SU-DHL-6 (cell line): Measurements from ENCODE around the gene EFNA5.

Source experiments
- EZH2phosphoT487 ChIP-seq: fragments of 200-600 bp; sonication (generic), shearing (Covaris generic); conservative IDR thresholded peaks from 2 replicates; pipeline ENCODE4 v1.6.1; 2018; ENCODE audit warnings: mild to moderate bottlenecking, antibody characterized with exemption, low read length, moderate library complexity, mixed read lengths
- TF ChIP-seq, protein P1 (sequence below): fragments of 200-600 bp; sonication (generic); IDR thresholded peaks from one replicate; pipeline ENCODE4 v1.5.1; 2017; ENCODE audit warnings: antibody characterized with exemption, mild to moderate bottlenecking, low read length, moderate library complexity; ENCODE audit not compliant: insufficient read depth, poor library complexity, severe bottlenecking

- TF ChIP-seq, protein P1, sequence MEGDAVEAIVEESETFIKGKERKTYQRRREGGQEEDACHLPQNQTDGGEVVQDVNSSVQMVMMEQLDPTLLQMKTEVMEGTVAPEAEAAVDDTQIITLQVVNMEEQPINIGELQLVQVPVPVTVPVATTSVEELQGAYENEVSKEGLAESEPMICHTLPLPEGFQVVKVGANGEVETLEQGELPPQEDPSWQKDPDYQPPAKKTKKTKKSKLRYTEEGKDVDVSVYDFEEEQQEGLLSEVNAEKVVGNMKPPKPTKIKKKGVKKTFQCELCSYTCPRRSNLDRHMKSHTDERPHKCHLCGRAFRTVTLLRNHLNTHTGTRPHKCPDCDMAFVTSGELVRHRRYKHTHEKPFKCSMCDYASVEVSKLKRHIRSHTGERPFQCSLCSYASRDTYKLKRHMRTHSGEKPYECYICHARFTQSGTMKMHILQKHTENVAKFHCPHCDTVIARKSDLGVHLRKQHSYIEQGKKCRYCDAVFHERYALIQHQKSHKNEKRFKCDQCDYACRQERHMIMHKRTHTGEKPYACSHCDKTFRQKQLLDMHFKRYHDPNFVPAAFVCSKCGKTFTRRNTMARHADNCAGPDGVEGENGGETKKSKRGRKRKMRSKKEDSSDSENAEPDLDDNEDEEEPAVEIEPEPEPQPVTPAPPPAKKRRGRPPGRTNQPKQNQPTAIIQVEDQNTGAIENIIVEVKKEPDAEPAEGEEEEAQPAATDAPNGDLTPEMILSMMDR, result no peak
- no peak for TF ChIP-seq EZH2phosphoT487
These were observed 246.2 kb downstream of the EFNA5 start for GRCh38 chr5:107424491-107424890.
